HG03095 (cell line): Measurements from ENCODE around the gene WWOX.

ENCODE experiments used
- ATAC-seq: cut with Tn5 transposase; IDR thresholded peaks from one replicate; pipeline ENCODE4 v1.9.1; 2021; ENCODE audit warnings: moderate library complexity; ENCODE audit not compliant: unreplicated experiment

The WWOX gene

GRCh38 chr16:78995441-78995840 is 896.0 kb downstream of the WWOX start:
- no peak for ATAC-seq

DNA sequence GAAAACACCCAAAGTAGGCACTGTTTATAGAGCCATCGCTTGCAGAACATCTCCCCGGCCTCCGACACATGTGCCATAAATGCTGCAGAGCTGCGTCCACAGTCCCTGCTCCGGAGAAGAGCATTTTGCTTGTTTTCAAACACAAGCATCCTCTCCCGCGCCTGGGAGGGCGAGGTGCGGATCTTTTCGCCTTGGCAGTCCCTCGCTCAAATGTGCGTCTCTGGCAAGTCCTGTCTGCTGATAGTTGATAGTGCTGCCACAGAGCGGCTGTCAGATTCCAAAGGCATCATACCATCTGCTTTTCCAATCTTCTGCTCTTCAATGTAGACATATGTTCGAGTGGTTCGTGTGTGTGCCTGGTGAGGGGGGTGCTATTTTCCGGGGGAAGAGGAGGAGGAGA is 897.3 kb downstream of the WWOX start:
- no peak for ATAC-seq

DNA sequence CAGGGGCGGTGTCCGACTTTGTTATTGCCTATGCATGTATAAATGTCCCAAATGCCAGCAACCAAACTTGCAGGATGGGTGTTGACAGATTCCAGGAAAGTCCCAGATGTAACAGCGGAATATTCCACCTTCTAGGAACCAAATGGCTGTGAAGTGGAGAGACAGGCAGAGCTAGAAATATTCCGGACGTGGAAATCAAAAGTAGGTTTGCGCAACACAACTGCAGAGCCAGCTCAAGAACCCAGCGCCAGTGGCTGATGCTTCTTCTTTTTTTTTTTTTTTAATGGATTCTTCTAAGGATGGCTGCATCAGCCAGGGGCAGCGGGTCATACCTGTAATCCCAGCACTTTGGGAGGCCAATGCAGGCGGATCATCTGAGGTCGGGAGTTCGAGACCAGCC is 899.4 kb downstream of the WWOX start:
- ATAC-seq, result no peak

- ATAC-seq, result no peak
These were observed 901.9 kb downstream of the WWOX start for GRCh38 chr16:79001156-79001967.

DNA sequence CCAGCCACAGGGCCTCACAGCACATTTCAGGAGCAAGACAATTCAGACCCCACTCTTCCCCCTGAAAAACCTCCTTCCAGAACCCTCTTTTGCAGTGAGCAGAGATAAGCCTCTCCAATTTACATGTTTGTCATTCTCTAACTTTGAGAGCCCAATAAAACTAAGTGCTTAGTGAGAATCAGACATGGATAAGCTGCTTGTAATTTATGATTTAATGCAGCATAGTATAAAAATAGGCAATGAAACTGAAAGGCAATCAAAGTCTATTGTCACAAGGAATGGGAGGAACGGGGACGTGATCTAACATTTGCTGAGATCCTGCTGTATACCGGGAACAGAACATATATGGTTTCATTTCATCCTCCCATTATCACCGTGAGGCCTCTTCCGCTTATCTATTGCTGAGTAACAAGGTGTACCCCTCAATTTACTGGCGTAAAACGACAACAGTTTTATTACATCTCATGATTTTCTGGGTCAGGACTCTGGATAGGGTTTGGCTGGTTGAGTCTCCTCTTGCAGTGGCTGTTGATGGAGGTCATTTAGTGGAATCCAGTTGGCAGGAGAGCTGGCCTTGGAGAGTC is 903.7 kb downstream of the WWOX start:
- ATAC-seq, result no peak

DNA sequence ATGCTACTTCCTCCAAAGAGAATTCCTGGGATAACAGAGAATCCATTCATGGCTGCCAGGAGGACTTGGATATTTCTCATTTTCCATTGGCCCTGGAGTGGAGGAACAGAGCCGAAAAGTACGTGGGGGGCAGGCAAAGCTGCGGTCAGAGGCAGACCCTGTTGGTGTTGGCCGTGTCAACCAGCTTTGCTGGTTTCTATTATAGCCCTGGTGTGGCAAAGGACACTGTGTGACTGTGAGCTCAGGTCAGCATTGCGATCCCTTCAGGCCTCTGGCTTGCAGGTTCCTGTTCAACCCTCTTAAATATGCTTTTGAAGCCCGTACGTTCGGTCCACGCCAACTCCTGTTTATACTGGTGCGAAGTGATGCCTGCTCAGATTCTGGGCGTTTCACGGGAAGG is 904.9 kb downstream of the WWOX start:
- ATAC-seq, result no peak

GRCh38 chr16:79005096-79005495 is 905.6 kb downstream of the WWOX start:
- no peak for ATAC-seq

- no peak for ATAC-seq
These were observed 906.8 kb downstream of the WWOX start for GRCh38 chr16:79006206-79006605.

DNA sequence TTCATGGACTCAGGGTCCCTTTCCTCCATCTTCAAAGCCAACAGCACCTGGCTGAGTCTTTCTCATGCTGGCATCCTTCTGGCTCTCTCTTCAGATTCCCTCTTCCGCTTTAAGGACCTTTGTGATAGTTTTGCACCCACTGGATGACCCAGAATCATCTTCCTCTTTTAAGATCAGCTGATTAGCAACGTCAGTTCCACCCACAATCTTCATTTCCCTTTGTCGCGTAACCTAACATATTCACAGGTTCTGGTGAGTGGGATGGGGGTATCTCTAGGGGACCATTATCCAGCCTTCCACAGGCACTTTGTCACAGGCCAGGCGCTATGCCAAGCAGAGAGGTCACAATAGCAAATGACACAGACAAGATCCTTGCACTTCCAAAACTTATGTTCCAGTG is 907.3 kb downstream of the WWOX start:
- no peak for ATAC-seq

- no peak for ATAC-seq
These were observed 908.2 kb downstream of the WWOX start for GRCh38 chr16:79007614-79008013.

DNA sequence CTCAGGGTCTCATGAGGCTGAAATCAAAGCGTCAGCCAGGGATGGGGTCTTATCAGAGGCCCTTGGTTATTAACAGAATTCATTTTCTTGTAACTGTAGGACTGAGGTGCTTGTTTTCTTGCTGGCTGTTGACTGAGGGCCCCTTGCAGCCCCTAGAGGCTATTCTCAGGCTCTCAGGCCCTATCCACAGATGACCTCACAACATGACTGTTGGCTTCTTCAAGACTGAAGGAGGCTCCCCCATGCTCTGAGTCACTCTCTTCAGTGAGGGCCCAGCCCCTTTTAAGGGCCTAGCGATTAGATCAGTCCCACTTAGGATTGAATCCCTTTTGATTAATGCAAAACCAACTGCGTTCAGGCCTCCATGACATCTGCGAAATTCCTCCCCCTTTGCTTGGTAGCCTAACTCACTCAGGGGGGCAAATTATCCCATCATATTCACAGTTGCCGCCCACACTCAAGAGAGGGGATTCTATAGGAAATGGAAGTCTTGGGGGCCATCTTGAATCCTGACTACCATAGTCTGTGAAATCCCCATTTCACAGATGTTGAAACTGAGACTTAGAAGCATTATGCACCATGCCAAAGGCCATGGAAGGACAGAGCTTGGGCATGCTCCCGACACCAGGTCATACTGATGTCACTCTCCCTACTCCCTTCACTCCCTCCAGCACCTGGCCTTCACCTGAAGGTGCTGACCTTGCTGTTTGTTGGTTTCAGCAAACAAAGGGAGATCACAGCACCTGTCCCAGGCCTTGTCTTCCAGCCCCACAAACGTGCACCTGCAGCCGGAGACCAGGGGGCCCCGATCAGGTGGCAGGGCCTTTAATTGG is 908.8 kb downstream of the WWOX start:
- no peak for ATAC-seq

DNA sequence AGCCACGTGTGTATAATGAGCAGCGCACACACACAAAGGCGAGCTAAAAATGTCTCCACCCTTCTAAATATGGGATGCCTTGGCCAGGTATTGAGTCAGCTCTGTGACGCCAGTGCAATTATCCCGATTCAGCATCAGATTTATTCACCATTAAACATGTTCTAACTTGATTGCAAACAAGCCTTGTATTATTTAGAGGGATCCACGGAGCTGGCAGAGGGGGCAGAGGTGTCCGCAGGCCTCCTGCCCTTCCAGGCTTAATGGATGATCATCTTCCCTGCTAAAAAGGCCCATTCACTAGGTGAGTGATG is 909.4 kb downstream of the WWOX start:
- no peak for ATAC-seq

- ATAC-seq, result no peak
These were observed 910.4 kb downstream of the WWOX start for GRCh38 chr16:79009896-79010295.

GRCh38 chr16:79011282-79011681 is 911.8 kb downstream of the WWOX start:
- ATAC-seq, result no peak

GRCh38 chr16:79012671-79013434 is 913.4 kb downstream of the WWOX start:
- no peak for ATAC-seq

GRCh38 chr16:79013930-79014660 is 914.6 kb downstream of the WWOX start:
- no peak for ATAC-seq

- ATAC-seq, result no peak
These were observed 919.4 kb downstream of the WWOX start for GRCh38 chr16:79018650-79019429.

GRCh38 chr16:79019431-79019830 is 920.0 kb downstream of the WWOX start:
- ATAC-seq, result no peak

GRCh38 chr16:79021991-79022630 is 922.7 kb downstream of the WWOX start:
- no peak for ATAC-seq
